Cardiac muscle cell (in vitro differentiated cells and primary cell): ENCODE measurements around the gene SOX30. TPM values are rescaled to one million over a fixed set of nuclear protein-coding genes. Genes with fewer than 3 reads are reported as not detected.
"Not testable (repeated sequence)": the region's sequence is repeated elsewhere in the genome, so short reads cannot be mapped to it uniquely, and the experiment has no call there.

ENCODE experiments used
- DNase-seq, 2 donors: peaks; one replicate each; pipeline versions ENCODE4 v3.0.0 to v3.0.0-alpha.2; 2010 to 2017; ENCODE audit warnings: low read depth in 1 of 2, low spot score in 1 of 2
- H3K27ac ChIP-seq: fragments of 200-600 bp; sonication (generic); 2 replicates; pipeline ENCODE4 v1.5.1; 2016
- H3K27me3 ChIP-seq: fragments of 200-600 bp; sonication (generic); 2 replicates; pipeline ENCODE4 v1.6.0; 2016; ENCODE audit warnings: control low read depth
- H3K36me3 ChIP-seq: fragments of 200-600 bp; sonication (generic); 2 replicates; pipeline ENCODE4 v1.5.1; 2016; ENCODE audit warnings: control low read depth
- H3K4me1 ChIP-seq: fragments of 200-600 bp; sonication (generic); 2 replicates; pipeline ENCODE4 v1.8.1; 2017; ENCODE audit warnings: low read depth, mild to moderate bottlenecking, mixed run types
- H3K4me3 ChIP-seq: fragments of 200-600 bp; sonication (generic); 2 replicates; pipeline ENCODE4 v1.5.1; 2016; ENCODE audit warnings: mild to moderate bottlenecking
- H3K9me3 ChIP-seq: fragments of 200-600 bp; sonication (generic); 2 replicates; pipeline ENCODE4 v1.5.1; 2017; ENCODE audit warnings: low read depth, mild to moderate bottlenecking, control low read depth
- polyA plus RNA-seq: library from polyadenylated mRNA; unstranded; fragments of >200 nt; fragmentation: Nextera tagmentation; extraction: Ambion mirVana; gene quantifications from 2 replicates; pipeline ENCODE4 v1.2.1, GENCODE V29; 2016
- total RNA-seq: library from RNA; depleted of rRNA; stranded (reverse); fragments of >200 nt; gene quantifications from 2 replicates; pipeline ENCODE4 v1.2.3, GENCODE V29; 2016
- TF ChIP-seq, protein P1 (sequence below): IDR thresholded peaks from 2 replicates; pipeline ENCODE4 v1.5.1; 2012; ENCODE audit warnings: low read depth, mild to moderate bottlenecking, low read length

The SOX30 gene
- total and polyA plus RNA-seq, 2 experiments from 2014 or later: not detected

- TF ChIP-seq, protein P1, sequence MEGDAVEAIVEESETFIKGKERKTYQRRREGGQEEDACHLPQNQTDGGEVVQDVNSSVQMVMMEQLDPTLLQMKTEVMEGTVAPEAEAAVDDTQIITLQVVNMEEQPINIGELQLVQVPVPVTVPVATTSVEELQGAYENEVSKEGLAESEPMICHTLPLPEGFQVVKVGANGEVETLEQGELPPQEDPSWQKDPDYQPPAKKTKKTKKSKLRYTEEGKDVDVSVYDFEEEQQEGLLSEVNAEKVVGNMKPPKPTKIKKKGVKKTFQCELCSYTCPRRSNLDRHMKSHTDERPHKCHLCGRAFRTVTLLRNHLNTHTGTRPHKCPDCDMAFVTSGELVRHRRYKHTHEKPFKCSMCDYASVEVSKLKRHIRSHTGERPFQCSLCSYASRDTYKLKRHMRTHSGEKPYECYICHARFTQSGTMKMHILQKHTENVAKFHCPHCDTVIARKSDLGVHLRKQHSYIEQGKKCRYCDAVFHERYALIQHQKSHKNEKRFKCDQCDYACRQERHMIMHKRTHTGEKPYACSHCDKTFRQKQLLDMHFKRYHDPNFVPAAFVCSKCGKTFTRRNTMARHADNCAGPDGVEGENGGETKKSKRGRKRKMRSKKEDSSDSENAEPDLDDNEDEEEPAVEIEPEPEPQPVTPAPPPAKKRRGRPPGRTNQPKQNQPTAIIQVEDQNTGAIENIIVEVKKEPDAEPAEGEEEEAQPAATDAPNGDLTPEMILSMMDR: no peak
- Histone ChIP-seq H3K36me3 (no peaks in the 10 kb centered on the region), H3K4me3 (no peak overlapping the region), H3K9me3 (no peaks in the 10 kb centered on the region), H3K4me1 (no peaks in the 10 kb centered on the region), H3K27ac (no peak overlapping the region), H3K27me3 (no peaks in the 10 kb centered on the region)
- DNase-seq: no peak
Measured at GRCh38 chr5:157682257-157682656, 30.0 kb upstream of the SOX30 start.

GRCh38 chr5:157681048-157681447, 28.8 kb upstream of the SOX30 start:
- Histone ChIP-seq H3K27ac (no peak overlapping the region), H3K4me3 (no peak overlapping the region), H3K9me3 (no peaks in the 10 kb centered on the region), H3K4me1 (no peaks in the 10 kb centered on the region), H3K36me3 (no peaks in the 10 kb centered on the region), H3K27me3 (no peaks in the 10 kb centered on the region)
- TF ChIP-seq, protein P1: no peak
- no peak for DNase-seq

DNA sequence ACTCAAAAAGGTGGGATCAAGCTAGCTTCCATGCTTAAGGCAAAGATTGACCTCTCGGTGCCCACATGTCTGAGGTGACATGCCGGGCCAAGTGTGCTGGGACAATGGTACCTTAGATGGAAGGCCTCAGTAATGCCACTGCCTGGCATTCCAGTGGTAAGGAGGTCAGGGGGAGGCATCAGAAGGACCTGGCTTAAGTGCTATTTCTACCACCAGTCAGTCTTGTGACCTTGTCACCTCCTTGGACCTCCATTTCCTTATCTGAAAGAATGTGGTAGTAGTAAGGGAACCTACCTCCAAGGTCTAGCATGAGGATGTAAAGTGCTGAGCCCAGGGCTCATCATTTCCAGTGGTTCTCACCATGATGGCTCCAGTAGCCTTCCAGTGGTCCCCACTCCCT, 28.0 kb upstream of the SOX30 start:
- Histone ChIP-seq H3K36me3 (no peaks in the 10 kb centered on the region), H3K4me3 (no peak overlapping the region), H3K9me3 (no peaks in the 10 kb centered on the region), H3K4me1 (no peaks in the 10 kb centered on the region), H3K27ac (no peak overlapping the region), H3K27me3 (no peaks in the 10 kb centered on the region)
- TF ChIP-seq, protein P1: no peak
- no peak for DNase-seq

DNA sequence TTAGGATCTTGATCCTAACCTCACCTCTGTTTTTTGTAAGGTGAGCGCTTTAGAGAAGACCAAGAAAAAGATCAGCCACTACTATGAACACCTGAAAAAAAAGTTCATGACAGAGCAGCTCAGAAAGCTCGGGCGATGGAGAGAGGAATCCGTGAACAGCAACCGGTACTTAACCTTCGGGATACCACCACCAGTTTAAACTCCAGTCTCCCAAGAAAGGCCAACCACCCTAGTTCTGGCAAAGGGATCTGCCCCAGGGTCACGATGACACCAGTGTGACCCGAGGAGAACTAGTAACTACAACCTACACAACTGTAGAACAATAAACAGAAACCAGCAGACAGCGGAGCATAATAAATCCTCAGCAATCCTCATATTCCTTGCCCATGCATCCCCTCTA, 27.6 kb upstream of the SOX30 start:
- Histone ChIP-seq H3K36me3 (no peaks in the 10 kb centered on the region), H3K27ac (no peak overlapping the region), H3K27me3 (no peaks in the 10 kb centered on the region), H3K4me1 (no peaks in the 10 kb centered on the region), H3K9me3 (no peaks in the 10 kb centered on the region), H3K4me3 (no peak overlapping the region)
- TF ChIP-seq, protein P1: no peak
- DNase-seq: no peak

GRCh38 chr5:157677931-157678330, 25.7 kb upstream of the SOX30 start:
- no peaks in the 10 kb centered on the region for H3K9me3 ChIP-seq
- H3K36me3 ChIP-seq: no peaks in the 10 kb centered on the region
- H3K4me1 ChIP-seq: no peaks in the 10 kb centered on the region
- H3K4me3 ChIP-seq: no peak overlapping the region
- TF ChIP-seq, protein P1: no peak
- H3K27me3 ChIP-seq: peaks cover 8% of the 10 kb centered on the region
- no peak overlapping the region for H3K27ac ChIP-seq
- DNase-seq: no peak

DNA sequence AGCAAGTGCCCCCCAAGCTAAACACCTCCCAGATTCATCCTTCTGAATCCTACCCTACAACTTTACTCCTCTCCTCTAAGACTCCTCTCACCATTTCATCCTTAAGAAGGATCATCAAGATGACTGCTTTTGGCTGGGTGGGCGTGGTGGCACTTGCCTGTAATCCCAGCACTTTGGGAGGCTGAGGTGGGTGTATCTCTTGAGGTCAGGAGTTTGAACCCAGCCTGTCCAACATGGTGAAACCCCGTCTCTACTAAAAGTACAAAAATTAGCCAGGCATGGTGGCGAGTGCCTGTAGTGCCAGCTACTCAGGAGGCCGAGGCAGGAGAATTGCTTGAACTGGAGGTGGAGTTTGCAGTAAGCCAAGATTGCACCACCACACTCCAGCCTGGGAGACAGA, 22.1 kb upstream of the SOX30 start:
- not testable (repeated sequence) for DNase-seq, H3K36me3 ChIP-seq, H3K27ac ChIP-seq, H3K4me1 ChIP-seq, H3K9me3 ChIP-seq, H3K4me3 ChIP-seq
- peaks cover 37% of the 10 kb centered on the region for H3K27me3 ChIP-seq
